GM19468 (cell line): ENCODE results near the gene SLC27A3.

Experiments
- ATAC-seq: cut with Tn5 transposase; IDR thresholded peaks from one replicate; pipeline ENCODE4 v1.9.1; 2021; ENCODE audit warnings: mild to moderate bottlenecking, moderate library complexity, moderate number of reproducible peaks; ENCODE audit not compliant: unreplicated experiment; ENCODE audit errors: extremely low read depth

Gene SLC27A3

DNA sequence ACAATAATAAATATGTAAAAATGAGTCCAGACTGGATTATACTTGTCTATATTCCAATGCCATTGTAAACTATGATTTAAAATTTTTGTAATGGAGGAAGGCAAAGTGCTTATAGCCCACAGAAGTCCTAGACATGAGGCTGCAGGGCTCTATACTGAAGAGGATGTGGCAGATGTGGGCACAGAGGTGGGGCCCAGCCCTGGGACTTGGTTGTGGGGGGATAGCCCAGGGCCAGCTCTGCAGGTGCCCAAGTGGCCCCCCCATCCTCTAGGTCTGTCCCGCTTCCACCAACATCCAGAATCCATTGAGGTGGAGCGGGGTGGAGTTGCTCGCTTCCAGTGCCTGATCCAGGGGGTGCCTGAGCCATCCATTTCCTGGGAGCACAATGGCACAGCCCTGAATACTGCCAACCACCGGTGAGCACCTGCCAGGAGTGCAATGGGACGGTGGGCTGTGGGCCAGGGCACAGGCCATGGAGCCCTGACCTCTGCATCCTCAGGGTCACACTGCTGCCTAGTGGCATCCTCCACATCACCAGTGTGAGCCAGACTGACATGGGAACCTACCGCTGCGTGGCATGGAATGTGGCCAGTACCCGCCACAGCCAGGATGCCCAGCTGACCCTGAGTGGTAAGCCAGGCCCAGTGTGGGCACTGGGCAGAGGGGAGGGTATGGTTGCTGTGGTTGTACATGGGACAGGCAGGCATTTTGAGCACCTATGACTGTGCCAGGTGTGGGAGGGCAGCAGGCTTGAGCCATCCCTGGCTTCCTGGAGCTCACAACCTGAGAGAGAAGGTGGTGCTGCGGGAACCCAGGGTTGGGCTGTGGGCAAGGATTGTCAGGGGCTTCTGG lies 21.0 kb downstream of the SLC27A3 start:
- no peak for ATAC-seq

DNA sequence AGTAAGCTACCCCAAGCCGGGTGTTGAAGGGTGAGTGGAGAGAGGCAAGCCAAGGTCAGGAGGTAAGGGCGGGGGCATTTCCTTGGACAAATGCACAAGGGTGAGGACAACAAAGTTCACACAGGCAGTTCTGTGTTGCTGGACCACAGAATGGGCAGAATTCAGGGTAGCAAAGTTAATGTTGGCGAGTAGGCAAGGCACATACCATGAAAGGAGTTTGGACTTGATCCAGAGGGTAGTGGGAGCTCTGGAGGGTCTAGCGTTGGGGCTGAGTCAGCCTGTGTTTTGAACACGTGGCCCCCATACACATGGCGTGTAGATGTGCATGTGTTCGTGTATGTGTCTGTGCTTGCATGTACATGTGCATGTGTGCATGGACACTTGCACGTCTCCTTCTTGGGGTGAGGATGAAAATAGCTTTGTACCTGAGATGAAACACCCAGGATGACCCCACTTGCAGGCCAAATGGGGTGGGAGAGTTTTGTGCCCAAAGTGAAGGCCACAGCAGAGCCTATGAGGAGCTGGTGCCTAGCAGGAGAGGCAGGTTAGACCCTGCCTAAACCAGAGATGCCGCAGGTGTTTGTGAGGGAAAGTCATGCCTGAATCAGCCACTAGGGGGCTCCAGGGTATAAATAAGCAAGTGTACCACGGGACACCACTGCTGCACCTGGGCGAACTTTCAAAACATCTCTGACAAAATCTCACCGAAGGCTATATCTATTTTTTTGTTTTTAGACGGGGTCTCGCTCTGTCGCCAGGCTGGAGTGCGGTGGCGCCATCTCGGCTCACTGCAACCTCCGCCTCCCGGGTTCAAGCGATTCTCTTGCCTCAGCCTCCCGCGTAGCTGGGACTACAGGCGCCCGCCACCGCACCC lies 21.8 kb downstream of the SLC27A3 start:
- ATAC-seq, result no peak

DNA sequence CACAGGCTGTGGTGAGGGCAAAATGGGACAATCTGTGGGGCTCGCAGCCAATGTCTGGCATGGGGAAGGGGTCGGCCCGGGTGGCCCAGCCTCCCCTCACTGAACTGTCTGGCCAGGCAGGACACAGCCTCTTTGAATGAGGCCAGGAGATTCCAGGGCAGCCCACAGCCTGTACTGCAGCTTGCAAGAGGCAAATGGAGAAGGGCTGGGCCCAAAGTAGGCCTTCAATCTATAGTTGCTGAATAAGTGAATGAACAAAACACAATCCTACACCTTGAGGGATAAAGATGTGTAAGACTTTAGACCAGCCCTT lies 23.2 kb downstream of the SLC27A3 start:
- ATAC-seq, result no peak

DNA sequence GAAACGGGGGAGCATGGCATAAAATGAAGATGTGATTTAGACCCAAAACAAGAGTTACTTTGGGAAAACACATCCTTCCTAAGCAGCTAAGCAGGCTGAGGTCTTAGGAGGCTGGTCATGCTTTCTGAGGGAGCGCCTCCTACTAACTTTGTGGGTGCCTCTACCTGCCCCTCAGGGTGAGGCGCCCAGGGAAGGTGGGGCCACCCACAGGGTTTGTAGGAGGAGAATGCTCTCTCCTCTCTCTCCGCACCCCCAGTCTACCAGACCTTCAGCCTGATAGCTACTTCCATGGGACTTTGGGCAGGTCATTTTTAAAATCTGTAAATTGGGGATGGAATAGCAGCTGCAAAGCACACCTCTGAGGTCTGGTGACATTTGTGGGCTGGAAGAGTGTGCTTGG lies 23.8 kb downstream of the SLC27A3 start:
- ATAC-seq, result no peak

DNA sequence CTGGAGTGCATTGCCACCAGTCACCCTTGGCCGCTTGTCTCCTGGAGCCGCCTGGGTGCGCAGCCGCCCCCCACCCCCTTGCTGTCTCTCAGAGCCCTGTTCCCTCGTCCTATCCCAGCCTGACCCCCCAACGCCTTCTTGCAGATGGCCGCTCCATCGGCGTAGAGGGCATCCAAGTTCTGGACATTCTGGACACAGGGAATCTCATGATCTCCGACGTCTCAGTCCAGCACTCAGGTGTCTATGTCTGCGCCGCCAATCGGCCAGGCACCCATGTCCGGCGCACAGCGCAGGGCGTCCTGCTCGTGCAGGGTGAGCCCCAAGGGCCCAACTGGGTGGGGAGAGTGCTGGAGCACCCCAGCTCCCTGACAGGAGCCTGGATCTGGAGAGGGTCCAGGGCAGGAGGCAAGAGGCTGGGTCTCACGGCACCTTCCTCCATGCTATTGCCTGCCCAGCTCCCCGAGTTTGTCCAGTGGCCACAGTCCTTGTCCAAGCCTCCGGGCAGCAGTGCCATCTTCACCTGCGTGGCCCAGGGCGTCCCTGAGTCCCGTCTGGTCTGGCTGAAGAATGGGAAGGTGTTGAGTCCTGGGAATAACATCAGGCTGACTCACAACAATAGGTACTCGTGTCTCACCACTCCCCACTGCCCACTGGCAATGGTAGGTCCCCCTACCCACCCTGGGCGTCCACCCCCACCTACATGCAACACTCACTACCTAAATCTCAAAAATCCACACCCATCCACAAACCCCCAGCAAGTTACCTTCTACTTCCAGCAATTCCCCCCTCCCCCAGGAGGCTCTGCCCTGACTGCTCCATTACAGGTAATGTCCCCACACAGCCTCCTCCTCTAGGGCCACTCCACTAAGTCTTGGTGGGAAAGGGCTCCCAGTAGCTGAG lies 24.6 kb downstream of the SLC27A3 start:
- no peak for ATAC-seq

DNA sequence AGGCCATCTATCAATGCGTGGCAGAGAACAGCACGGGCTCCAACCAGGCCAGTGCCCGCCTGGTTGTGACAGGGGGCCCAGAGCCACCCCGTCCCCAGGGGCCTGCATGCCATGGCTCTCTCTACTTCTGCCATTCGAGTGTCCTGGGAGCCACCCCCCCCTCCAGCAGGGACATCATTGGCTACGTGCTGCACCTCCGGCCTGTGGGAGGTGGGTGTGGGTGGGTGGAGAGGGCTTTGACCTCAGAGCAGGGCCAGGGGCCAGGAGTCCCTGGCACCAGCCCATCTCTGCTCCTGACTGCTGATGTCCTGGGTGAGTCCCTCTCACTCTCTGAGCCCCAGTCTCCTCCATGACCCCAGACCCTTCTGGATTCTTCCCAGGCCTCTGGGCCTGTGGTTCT lies 25.3 kb downstream of the SLC27A3 start:
- no peak for ATAC-seq

DNA sequence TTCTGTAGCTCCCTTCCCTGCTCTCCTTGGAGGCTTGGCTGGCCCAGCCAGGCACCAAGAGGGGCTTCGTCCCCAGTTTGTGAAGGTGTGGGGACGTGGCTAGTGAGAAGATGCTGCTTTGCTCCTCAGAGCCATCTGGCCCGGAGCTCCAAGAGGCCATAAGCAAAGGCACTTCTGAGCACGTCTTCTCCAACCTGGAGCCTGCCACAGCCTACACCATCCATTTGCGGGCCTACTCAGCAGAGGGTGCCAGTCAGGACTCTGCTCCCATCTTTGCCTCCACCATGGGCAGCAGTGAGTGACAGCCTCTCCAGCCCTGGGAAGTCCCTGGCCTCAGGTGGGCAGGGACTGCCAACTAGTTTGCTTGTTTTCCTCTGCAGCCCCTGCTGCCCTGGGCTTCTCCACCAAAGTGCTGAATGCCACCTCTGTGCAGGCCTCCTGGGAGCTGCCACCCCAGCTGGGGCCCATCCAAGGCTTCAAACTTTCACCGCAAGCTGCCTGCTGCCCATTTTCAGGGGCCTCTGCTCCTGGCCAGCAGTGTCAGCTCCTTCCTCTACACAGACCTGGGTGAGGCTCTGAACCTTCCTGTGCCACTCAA lies 25.9 kb downstream of the SLC27A3 start:
- no peak for ATAC-seq

DNA sequence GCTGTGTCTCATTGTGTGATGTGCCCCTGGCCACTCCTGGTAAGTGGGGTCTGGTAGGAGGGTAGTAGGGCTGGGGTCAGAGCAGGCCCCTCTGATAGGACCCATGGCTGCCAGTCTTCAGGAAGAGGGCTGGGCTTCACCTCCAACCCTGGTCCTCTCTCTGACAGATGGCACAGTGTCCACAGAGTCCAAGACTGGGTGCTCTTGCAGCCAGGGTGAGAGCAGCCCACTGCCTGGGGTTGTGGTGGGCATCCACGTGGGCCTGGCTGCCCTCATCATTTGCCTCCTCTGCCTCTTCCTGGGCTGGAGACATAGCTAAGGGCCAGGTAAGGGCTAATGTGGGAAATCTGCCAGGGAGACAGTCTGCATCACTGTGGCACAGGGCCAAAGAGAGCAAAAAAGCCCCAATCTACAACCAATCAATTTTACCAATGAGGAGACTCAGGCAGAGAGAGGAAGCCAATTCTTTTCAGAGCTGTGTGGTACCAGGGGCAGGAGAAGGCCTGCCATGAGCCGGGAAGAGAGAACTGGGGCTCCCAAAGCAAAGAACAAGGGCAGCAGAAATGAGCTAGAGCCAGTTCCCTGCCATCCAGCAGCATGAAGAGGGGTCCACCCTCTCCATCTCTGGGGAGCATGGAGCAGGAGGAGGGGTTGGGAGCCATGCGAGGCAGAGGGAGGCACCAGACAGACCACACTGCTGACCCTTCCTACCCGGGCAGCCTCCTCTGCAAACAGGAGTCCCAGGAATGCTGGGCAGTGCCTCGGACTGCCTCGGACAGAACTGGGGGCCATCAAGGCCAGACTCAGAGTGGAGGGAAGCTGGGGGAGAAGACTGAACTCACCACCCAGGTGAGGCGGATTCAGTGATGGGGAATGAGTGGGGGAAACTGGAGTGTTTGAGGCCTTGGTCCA lies 26.8 kb downstream of the SLC27A3 start:
- ATAC-seq, result no peak

DNA sequence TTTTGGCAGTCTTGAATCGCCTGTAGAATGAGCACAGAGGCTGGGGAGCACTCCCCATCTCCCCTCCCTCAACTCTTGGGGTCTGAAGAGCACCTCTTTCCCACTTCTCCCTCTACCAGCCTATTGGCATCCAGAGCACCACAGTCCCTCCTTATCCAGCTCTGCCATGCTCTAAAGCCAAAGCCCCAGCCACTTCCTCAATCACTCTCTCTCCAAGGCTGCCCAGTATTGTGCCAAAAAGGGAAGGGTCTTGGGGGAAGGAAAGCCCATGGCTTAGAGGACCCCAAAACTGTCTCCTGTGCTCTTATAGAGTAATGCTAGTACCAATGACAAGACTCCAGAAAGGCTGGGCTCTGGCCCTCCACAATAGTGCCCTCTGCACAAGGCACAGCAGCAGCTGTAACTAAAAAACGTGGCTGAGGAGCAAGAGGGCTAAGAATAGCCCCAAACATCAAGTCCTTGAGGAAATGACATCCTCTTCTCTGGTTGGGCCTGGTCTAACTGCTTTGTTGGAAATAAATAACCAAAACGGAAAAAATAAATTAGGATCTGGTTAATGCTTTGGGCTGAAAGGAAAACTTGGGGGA lies 28.4 kb downstream of the SLC27A3 start:
- ATAC-seq, result no peak

DNA sequence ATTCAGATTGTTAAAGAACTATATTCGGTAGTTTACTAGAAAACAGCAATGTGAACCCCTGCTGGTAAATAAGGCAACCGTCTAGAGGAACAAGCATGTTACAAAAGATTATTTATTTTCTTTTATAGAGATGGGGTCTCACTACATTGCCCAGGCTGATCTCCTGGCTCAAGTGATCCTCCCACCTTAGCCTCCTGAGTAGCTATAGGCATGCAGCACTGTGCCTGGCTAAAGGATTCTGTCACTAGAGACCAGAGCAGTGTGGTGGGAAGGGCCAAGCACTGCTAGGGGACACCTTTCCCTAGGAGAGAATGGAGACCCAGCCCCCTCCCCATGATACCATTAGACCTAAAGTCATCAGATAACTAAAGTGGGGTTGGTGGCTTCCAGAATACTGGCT lies 28.9 kb downstream of the SLC27A3 start:
- ATAC-seq, result no peak

DNA sequence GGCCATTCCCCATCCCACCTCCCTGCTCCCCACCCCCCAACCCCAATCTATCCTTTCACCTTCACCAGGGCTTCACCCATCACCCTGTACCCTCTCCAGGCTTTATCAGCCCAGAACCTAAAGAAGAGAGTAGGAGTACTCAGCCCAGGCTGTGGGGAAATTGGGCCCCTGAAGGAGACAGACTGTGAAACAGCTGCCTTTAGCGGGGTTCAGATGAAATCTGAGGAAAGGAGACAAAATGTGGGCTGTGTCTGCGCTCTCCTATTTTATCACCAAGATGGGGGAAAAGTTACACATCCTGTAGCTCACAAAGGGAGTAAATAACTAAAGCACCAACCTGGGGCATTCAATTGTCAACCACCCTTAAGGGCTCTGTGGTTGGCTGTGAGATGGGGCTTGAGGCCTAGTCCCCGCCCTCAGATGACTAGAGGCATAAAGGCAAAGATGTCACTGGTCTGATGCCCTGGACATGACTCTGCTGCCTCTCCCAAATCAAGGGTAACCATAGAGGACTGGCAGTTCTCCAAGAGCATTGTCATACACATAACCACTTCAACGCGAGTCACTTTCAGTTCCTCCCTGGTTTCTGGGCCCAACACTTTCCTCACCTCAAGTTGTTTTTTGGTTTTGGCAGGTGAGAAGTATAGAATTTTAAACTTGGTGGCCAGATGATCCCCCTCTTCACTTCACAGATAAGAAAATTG lies 30.0 kb downstream of the SLC27A3 start:
- ATAC-seq, result peak; percentile 95

DNA sequence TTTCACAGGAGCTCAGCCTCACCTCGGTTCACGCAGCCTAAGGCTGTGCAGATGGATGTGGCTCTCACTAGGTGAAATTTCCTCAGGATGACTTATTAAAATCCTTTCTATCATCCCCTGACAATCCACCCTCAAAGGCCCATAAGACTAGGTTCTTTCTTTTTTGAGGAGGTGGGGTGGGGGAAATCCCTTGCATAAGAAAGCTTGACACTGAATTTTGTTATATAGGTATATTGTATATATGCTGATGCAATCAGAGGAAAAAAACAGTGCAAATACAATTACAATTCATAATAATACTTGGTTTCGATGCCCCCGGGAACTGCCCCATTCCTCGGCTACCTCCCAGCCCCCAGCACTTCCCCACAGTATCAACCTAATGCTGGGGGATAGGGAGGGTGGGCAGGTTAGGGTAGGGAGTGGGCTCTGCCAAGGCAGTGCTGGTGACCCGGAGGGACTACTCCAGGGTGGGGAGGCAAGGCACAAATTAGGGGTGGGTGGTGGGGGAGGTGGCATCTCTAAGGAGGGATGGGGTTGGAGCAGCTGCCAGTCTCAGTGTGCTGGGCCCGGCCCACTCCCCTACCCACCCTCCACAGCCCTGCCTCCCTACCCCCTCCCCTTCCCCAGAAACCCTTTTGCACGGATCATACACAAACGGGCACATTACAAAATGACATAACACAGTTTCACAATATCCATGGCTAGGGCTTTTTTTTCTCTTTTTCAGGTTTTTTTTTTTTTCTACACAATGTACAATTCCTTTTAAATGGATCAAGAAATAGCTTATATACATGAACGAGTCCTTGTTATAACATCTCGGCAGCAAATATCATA lies 30.9 kb downstream of the SLC27A3 start:
- no peak for ATAC-seq

DNA sequence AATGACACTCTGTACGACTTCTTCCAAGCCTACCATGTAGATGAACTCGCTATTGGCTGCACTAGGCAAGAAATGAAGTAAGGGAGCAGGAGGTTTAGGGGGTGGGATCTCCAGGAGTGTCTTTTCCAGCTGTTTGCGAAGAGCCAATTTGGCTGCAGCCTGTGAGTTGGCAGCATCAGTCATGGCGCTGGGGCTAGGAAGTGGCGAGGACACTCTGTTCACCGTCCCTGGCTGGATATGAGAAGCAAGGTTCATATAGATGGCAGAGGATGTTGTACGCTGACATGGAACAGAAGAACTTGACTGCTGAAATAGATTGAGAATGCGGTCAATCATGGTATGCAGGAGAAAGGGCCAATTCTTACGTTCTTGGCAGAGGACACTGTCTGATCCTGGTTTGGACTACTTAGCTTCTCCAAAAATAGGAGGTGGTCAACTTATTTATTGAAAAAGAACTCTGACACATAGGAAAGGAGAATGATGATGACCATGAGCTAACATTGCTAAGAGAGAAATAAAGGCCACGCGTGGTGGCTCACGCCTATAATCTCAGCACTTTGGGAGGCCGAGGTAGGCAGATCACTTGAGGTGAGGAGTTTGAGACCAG lies 41.2 kb downstream of the SLC27A3 start:
- no peak for ATAC-seq

DNA sequence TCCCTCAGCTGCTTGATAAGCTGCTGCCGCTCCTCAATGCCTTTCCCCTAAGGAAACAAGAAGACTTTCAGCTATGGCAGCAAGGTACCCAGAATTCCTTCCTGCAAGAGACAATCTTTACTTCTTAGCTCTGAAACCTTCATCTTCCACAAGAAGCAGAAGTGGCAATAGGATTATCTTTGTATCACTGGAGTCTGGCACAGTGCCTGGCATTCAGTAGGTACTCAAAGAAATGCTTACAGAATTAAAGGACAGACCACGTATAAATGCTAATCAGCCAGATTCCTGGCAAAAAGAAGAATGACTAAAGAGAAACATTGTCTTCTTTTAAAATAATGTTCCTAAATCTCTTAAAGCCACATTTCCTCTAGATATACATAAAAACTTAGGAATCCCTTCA lies 43.7 kb downstream of the SLC27A3 start:
- no peak for ATAC-seq

DNA sequence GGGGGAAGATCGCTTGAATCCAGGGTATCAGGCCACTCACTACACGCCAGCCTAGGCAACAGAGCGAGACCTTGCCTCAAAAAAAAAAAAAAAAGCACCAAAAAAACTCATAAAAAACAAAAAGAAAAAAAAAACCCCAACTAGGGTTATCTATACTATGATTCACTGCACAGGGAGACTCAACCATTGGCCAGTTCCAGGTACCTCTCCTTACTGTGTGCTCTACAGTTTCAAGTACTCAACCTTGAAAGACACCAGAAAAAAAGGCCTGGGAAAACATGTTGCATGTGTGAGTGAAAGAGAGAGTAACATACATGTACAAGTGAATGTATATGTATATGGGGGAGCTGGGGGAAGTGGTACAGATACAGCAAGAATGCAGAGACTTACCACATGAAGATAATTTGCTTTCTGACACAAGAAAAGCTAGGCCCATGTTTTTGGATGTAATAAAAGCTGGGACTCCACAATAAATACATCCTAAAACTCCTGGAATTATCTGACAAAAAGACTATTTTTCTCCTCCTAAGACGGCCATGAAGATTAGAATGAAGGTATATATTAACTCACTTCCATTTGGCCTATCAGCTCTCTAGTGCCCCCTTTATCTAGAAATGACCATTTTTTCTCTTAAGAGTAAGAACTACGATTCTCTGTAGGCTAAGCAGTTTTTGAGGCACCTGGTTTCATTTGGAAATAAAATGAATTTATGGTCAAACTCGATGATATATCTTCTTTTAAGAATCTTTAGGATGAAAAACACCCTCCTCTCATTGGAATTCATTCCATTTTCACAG lies 52.2 kb downstream of the SLC27A3 start:
- no peak for ATAC-seq
